SKM-1 (cell line): ENCODE results near the gene SLF2.

Experiments
- DNase-seq: peaks from one replicate; lab custom pipeline; 2025; ENCODE audit not compliant: unreplicated experiment; lab: John Stamatoyannopoulos, UW

Gene SLF2

DNA sequence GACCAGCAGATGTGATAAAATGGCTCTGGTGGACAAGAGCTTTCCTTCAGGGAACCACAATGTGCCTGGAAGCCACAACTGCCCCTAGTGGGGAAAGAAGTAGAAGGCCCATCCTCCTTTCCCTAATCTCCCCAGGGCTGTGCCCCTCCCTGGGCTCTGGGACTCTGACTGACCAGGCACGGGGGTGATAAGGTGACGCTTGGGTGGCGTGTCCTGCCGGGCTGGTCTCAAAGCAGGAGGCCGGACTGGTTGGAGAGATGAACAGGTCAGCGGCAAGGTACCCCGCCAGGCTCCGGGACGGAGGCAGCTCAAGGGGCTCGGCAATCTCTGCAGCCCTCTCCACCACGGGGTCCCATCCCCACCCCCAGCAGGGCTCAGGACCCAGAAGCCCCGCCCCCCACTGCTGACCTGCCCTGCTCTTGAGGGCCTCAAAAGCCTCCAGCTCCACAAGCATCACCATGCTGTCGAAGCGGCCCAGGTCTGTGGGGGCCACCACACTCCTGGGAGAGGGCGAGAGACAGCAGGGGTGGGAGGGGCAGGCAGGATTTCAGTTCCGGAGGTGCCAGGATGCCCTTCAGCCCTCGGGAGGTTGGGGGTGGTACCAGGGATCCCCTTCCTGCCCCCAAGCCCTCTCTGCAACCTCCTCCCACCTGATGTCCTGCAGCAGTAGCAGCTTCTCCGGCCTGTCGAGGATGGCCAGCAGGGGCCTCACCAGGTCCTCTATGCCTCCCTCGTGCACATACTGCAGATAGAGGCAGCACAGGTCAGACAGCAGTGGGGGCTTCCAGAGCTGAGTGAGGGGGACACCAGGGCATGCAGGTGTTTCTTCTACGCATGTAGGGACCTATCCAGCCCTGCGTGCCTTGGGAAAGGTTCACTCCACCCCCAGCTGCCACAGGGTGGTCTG lies 99.0 kb downstream of the SLF2 start:
- DNase-seq = peak; percentile 8

DNA sequence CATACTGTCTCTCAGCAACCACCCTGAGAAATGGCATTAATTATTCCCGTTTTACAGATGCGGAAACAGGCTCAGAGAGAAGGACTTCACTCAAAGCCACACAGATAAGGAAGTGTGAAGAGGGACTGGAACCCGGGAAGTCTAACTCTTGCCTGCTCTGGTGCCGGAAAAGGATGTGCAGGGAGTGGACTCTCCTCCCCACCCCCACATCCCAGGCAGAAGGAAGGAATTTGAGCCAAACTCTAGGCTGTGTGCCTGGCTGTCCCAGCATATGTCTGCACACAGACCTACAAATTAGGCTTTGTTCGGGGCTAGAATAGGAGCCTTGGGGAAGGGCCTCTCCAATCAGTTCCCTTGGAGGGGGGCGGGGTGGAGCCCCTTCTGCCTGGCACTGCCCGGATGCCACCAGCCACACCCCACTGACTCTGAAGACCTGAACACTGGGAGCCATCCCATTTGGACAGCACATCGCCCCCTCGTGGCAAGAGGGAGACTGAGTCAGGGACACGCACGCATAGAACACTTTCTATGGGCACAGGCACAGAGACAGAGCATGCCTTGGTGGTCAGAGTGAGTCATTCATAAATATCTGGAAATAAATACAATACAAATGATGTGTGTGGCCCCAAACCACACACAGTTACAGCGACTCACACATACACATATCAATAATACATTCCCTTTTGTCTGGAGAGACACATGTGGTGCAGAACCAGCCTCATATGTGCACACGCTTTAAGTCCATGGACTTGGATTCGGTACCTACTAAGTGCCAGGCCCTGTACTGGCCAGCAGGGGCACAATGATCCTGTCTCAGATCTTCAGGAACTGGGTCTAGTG lies 100.0 kb downstream of the SLF2 start:
- DNase-seq = peak; percentile 76

DNA sequence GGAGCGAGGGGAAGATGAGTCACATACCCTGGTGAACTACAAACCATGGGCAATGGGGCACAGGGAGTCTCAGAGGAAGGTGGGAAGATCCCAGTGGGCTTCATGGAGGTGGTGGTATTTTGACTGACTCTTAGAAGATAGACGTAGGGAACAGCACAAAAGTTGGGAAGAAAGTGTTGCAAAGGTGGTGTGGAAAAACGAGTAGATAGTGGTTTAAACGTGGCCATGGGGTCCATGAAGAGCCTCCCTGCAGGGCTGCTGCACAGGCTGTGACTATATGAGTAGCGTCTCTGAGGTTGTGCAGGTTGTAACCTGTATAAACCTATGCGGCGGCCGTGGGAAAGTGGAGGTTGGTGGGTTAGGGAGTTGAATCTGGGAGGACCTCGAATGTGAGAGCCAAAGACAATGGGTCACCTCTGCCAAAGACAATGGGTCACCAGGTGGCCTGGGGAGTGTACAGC lies 100.6 kb downstream of the SLF2 start:
- DNase-seq = no peak

DNA sequence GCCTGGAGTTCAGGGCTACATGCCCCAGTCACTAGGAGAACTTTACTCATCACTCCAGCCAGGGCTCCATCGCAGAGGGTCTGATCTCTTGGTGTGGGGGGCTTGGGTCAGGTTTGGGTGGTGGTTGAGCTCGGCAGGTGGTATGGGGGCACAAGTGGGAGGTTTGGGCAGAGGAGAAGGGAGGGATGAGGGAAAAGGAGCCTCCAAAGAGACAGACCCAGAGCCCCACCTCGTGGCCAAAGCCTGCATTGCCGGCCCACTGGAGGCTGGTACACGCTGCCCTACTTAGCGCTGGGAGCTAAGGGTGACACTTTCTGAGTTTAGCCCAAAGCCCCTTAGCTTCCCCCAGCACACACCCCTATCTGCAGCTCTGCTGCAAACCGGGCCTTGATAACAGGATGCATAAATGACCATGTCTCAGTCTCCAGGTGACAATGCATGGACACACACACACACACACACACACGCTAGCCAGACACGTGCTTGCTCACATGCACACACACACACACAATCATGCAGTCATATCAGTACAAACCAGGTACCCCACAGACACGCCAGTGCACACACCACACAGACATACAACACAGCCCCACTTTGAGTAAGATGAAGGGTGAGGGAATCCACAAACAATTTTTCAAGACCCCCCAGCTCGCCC lies 101.6 kb downstream of the SLF2 start:
- peak; percentile 14 for DNase-seq
